GM12878 (cell line): Measurements from ENCODE around the gene ZNF672. TPM values are rescaled to one million over a fixed set of nuclear protein-coding genes. Genes with fewer than 3 reads are reported as not detected.

Experiments
- CREB1 ChIP-seq: IDR thresholded peaks from 2 replicates; pipeline ENCODE4 v1.6.1; 2012; ENCODE audit warnings: low read depth, mild to moderate bottlenecking, inconsistent platforms
- E4F1 ChIP-seq: fragments of 450-650 bp; IDR thresholded peaks from 2 replicates; pipeline ENCODE4 v1.6.1; 2018; ENCODE audit warnings: borderline replicate concordance, mild to moderate bottlenecking; ENCODE audit not compliant: partially characterized antibody
- EP300 ChIP-seq, 2 experiments: fragments of 150-350 bp in 1 of 2; IDR thresholded peaks; 2 replicates each; pipeline ENCODE4 v1.6.1; 2011 to 2012; ENCODE audit warnings: low read depth in 2 of 2, low read length in 2 of 2, borderline replicate concordance in 1 of 2, improper control_type of control experiment in 1 of 2, inconsistent platforms in 1 of 2; ENCODE audit not compliant: control insufficient read depth in 1 of 2
- HSF1 ChIP-seq: fragments of 150-350 bp; IDR thresholded peaks from 2 replicates; pipeline ENCODE4 v1.6.1; 2014; ENCODE audit warnings: mild to moderate bottlenecking, low read depth, low read length
- LARP7 ChIP-seq: fragments of 450-650 bp; IDR thresholded peaks from 2 replicates; pipeline ENCODE4 v1.6.1; 2017; ENCODE audit warnings: mild to moderate bottlenecking
- MEF2A ChIP-seq: IDR thresholded peaks from 2 replicates; pipeline ENCODE4 v1.6.1; 2011; ENCODE audit warnings: low read depth, mild to moderate bottlenecking, low read length, moderate library complexity; ENCODE audit not compliant: insufficient read depth
- MXI1 ChIP-seq: fragments of 150-350 bp; IDR thresholded peaks from 2 replicates; pipeline ENCODE4 v1.6.1; 2011; ENCODE audit warnings: low read depth, mild to moderate bottlenecking, inconsistent platforms, low read length, improper control_type of control experiment
- NFYA ChIP-seq: IDR thresholded peaks from 2 replicates; pipeline ENCODE4 v1.6.1; 2011; ENCODE audit warnings: low read depth, mild to moderate bottlenecking, low read length, improper control_type of control experiment, borderline replicate concordance
- RBBP5 ChIP-seq: fragments of 200-600 bp; sonication (generic); conservative IDR thresholded peaks from 2 replicates; pipeline ENCODE4 v1.6.1; 2016
- RELA ChIP-seq: fragments of 450-650 bp; IDR thresholded peaks from 2 replicates; pipeline ENCODE4 v1.8.0; 2014; ENCODE audit warnings: borderline replicate concordance; ENCODE audit not compliant: partially characterized antibody
- SKIL ChIP-seq: fragments of 450-650 bp; IDR thresholded peaks from 2 replicates; pipeline ENCODE4 v1.6.1; 2017; ENCODE audit warnings: mild to moderate bottlenecking, low read depth, inconsistent platforms; ENCODE audit not compliant: poor library complexity, severe bottlenecking
- USF1 ChIP-seq: IDR thresholded peaks from 2 replicates; pipeline ENCODE4 v1.6.1; 2011; ENCODE audit warnings: borderline replicate concordance, low read depth, mild to moderate bottlenecking, moderate library complexity, mixed read lengths, low read length; ENCODE audit not compliant: insufficient read depth; ENCODE audit errors: extremely low read length
- ZBED1 ChIP-seq: IDR thresholded peaks from 2 replicates; pipeline ENCODE4 v1.6.1; 2016; ENCODE audit warnings: borderline replicate concordance
- ZBTB11 ChIP-seq: fragments of 450-650 bp; formaldehyde crosslinking; IDR thresholded peaks from 2 replicates; pipeline ENCODE4 v1.5.0; 2022; ENCODE audit warnings: mild to moderate bottlenecking, missing genetic modification characterization
- ZNF217 ChIP-seq: fragments of 450-650 bp; IDR thresholded peaks from 2 replicates; pipeline ENCODE4 v1.6.1; 2017; ENCODE audit warnings: antibody characterized with exemption, mild to moderate bottlenecking
- ZZZ3 ChIP-seq: IDR thresholded peaks from 2 replicates; pipeline ENCODE4 v1.6.1; 2011; ENCODE audit warnings: low read depth; ENCODE audit not compliant: control insufficient read depth, insufficient read length
- polyA plus RNA-seq, 11 experiments: library from polyadenylated mRNA; depleted of rRNA in 4 of 11; unstranded in 6 of 11; stranded (reverse) in 5 of 11; fragments of >200 nt; fragmentation: Nextera tagmentation in 4 of 11; fragmentation: Illumina TruSeq in 1 of 11; extraction: Ambion mirVana in 4 of 11; extraction: Trizol in 1 of 11; gene quantifications; 1 replicate in 1 of 11; 2 replicates in 10 of 11; pipeline versions ENCODE4 v1.2.1 to v1.2.3, GENCODE V29; 2011 to 2016; ENCODE audit warnings: inconsistent platforms in 2 of 11, missing spikeins in 2 of 11, low read depth in 1 of 11
- total RNA-seq, 4 experiments: library from RNA; depleted of rRNA in 3 of 4; stranded (reverse); fragments of >200 nt in 3 of 4; fragmentation: Illumina TruSeq in 1 of 4; extraction: Trizol in 1 of 4; gene quantifications; 2 replicates each; pipeline versions ENCODE4 v1.2.1 to v1.2.3, GENCODE V29; 2013 to 2021

ZNF672 gene
- total and polyA plus RNA-seq, 10 of the 15 experiments (the other 5 are each of a cell fraction or from before 2014, with no cell fraction given) = 2.9 to 51.3 (median 39.8) TPM

- no peak for TF ChIP-seq SKIL
- TF ChIP-seq LARP7 = peak; percentile 80
- no peak for TF ChIP-seq HSF1
- TF ChIP-seq MXI1 = 0 out of 2 replicates have a peak, but pooled peaks have one; percentile 25
- no peak for TF ChIP-seq MEF2A
- no peak for TF ChIP-seq RELA
- TF ChIP-seq ZBED1 = peak; percentile 41; the same call in 1 of the 2 replicates
- peak; percentile 97 for TF ChIP-seq CREB1
- no peak for TF ChIP-seq EP300 (IDR thresholded peaks at IDR 0.05; ENCODE audit: borderline replicate concordance in 1 of 2, control insufficient read depth in 1 of 2, low read depth in 2 of 2, low read length in 2 of 2)
- peak; percentile 51 for TF ChIP-seq E4F1
- TF ChIP-seq ZBTB11 (CRISPR knock-in tag) = no peak
- TF ChIP-seq ZZZ3 = no peak
- TF ChIP-seq USF1 = no peak
- no peak for TF ChIP-seq ZNF217
- TF ChIP-seq RBBP5 = no peak
- no peak for TF ChIP-seq NFYA
Observed at GRCh38 chr1:248838357-248839167, 538 bp downstream of the ZNF672 start (continued).
